Measurements from ENCODE around the gene MGAT5.

DNA sequence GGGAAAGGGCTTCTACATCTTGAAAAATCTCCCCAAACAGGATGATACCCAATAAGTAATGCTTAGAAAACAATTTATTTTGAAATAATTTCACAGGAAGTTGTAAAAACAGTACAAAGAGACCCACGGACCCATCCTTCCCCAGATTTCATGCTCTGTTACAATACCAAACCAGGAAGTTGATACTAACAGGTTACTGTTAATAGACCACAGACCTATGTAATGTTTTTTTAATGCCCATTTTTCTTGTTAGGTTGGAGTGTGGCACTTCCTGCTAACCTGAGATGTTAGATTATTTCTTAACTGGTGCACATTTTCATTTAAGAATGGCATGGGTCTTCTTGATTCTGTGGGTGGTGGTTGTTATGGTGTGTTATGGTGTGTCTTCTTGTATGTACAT lies 21.4 kb upstream of the MGAT5 start:
- TF ChIP-seq, protein P1, sequence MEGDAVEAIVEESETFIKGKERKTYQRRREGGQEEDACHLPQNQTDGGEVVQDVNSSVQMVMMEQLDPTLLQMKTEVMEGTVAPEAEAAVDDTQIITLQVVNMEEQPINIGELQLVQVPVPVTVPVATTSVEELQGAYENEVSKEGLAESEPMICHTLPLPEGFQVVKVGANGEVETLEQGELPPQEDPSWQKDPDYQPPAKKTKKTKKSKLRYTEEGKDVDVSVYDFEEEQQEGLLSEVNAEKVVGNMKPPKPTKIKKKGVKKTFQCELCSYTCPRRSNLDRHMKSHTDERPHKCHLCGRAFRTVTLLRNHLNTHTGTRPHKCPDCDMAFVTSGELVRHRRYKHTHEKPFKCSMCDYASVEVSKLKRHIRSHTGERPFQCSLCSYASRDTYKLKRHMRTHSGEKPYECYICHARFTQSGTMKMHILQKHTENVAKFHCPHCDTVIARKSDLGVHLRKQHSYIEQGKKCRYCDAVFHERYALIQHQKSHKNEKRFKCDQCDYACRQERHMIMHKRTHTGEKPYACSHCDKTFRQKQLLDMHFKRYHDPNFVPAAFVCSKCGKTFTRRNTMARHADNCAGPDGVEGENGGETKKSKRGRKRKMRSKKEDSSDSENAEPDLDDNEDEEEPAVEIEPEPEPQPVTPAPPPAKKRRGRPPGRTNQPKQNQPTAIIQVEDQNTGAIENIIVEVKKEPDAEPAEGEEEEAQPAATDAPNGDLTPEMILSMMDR (IDR thresholded peaks at IDR 0.05) = no peak
- no peak for TF ChIP-seq POLR2A (IDR thresholded peaks at IDR 0.05)
